K562 (cell line): ENCODE measurements around the gene SHLD1. TPM values are rescaled to one million over a fixed set of nuclear protein-coding genes. Genes with fewer than 3 reads are reported as not detected.

ENCODE experiments used
- ATAC-seq: fragments of 200-7000 bp; cut with Tn5 transposase; 3 replicates; pipeline ENCODE4 v1.9.1; 2020; ENCODE audit warnings: moderate library complexity
- BruUV-seq: library from RNA; stranded (reverse); fragments of 400-500 nt; replicated peaks from 2 replicates; lab custom pipeline; 2021; lab: Mats Ljungman, UMichigan
- CTCF ChIA-PET: fragments of 300-600 bp; formaldehyde crosslinking; extraction: SDS; loops from one replicate; lab custom pipeline; 2021; ENCODE audit warnings: low intra/inter-chr PET ratio; lab: Yijun Ruan, JAX
- POLR2A ChIA-PET: fragments of 300-600, 350-650 bp; sonication (Branson Sonifier 250); formaldehyde crosslinking; extraction: SDS; loops from one replicate; lab custom pipeline; 2021; ENCODE audit warnings: antibody characterized with exemption, inconsistent platforms; lab: Yijun Ruan, JAX
- DNase-seq, 4 experiments: peaks; one replicate each; pipeline versions ENCODE4 v3.0.0 to v3.0.0-alpha.2; 2011 to 2018; ENCODE audit warnings: low spot score in 3 of 4, mixed read lengths in 3 of 4; ENCODE audit errors: extremely low read depth in 1 of 4
- FAIRE-seq: peaks from 2 replicates; lab custom pipeline; 2011; peaks lifted over from hg19 to GRCh38; lab: Jason Lieb, UNC
- H2AFZ ChIP-seq: 2 replicates; pipeline ENCODE4 v1.6.0; 2011; ENCODE audit warnings: low read depth, low read length, control low read depth, inconsistent platforms
- H3K27ac ChIP-seq: fragments of 200-600 bp; 3 replicates; pipeline ENCODE4 v1.8.0; 2011; ENCODE audit warnings: low read depth, mild to moderate bottlenecking, control low read depth, inconsistent platforms, low read length, moderate library complexity, mixed read lengths; ENCODE audit errors: extremely low read depth
- H3K27me3 ChIP-seq, 2 experiments: fragments of 300-600 bp in 1 of 2; 2 replicates in 1 of 2; 3 replicates in 1 of 2; pipeline versions ENCODE4 v1.6.0 to v1.8.0; 2011; ENCODE audit warnings: inconsistent platforms in 2 of 2, low read length in 2 of 2, mild to moderate bottlenecking in 1 of 2, mixed read lengths in 1 of 2, moderate library complexity in 1 of 2; ENCODE audit not compliant: control insufficient read depth in 2 of 2, insufficient read depth in 2 of 2
- H3K36me3 ChIP-seq: fragments of 300-600 bp; 3 replicates; pipeline ENCODE4 v1.8.0; 2011; ENCODE audit warnings: mild to moderate bottlenecking, low read length, inconsistent platforms; ENCODE audit not compliant: control insufficient read depth, insufficient read depth
- H3K4me1 ChIP-seq, 2 experiments: fragments of 200-600 bp in 1 of 2; replicated peaks in 1 of 2; 2 replicates in 1 of 2; 3 replicates in 1 of 2; pipeline versions ENCODE4 v1.5.1 to v1.8.0; 2011; ENCODE audit warnings: inconsistent platforms in 2 of 2, low read length in 2 of 2, mild to moderate bottlenecking in 1 of 2, mixed read lengths in 1 of 2, moderate library complexity in 1 of 2; ENCODE audit not compliant: control insufficient read depth in 2 of 2, insufficient read depth in 2 of 2
- H3K4me2 ChIP-seq: 2 replicates; pipeline ENCODE4 v1.6.1; 2011; ENCODE audit warnings: low read length, control low read depth, inconsistent platforms, mixed read lengths; ENCODE audit not compliant: insufficient read depth
- H3K4me3 ChIP-seq: fragments of 200-600 bp; sonication (generic), shearing (Covaris generic); 2 replicates; pipeline ENCODE4 v1.5.1; 2016; ENCODE audit warnings: control low read depth, inconsistent platforms
- H3K79me2 ChIP-seq: fragments of 200-600 bp; 3 replicates; pipeline ENCODE4 v1.8.0; 2011; ENCODE audit warnings: low read length, inconsistent platforms; ENCODE audit not compliant: control insufficient read depth, insufficient read depth
- H3K9ac ChIP-seq, 2 experiments: 2 replicates each; pipeline versions ENCODE4 v1.6.0 to v1.6.1; 2011; ENCODE audit warnings: low read depth in 2 of 2, low read length in 2 of 2, control low read depth in 1 of 2, inconsistent platforms in 1 of 2, mild to moderate bottlenecking in 1 of 2, mixed read lengths in 1 of 2; ENCODE audit not compliant: insufficient read depth in 1 of 2
- H3K9me1 ChIP-seq: one replicate; pipeline ENCODE4 v1.6.0; 2011; ENCODE audit warnings: inconsistent platforms, mild to moderate bottlenecking, low read length, moderate library complexity; ENCODE audit not compliant: control insufficient read depth, insufficient read depth
- H3K9me3 ChIP-seq: replicated peaks from 2 replicates; pipeline ENCODE4 v1.5.1; 2011; ENCODE audit warnings: low read depth, low read length, inconsistent platforms; ENCODE audit not compliant: control insufficient read depth, insufficient read depth
- H4K20me1 ChIP-seq: replicated peaks from 2 replicates; pipeline ENCODE4 v1.6.1; 2011; ENCODE audit warnings: low read length, inconsistent platforms, mixed read lengths; ENCODE audit not compliant: control insufficient read depth, insufficient read depth
- ESRRA ChIP-seq: fragments of 450-650 bp; IDR thresholded peaks from 2 replicates; pipeline ENCODE4 v1.6.1; 2014; ENCODE audit warnings: low read depth, mild to moderate bottlenecking, moderate library complexity, borderline replicate concordance
- HDAC2 ChIP-seq: fragments of 450-650 bp; IDR thresholded peaks from 2 replicates; pipeline ENCODE4 v1.6.1; 2016; ENCODE audit warnings: mild to moderate bottlenecking
- HNRNPLL ChIP-seq: fragments of 200-400 bp; formaldehyde crosslinking; IDR thresholded peaks from 2 replicates; pipeline ENCODE4 v1.6.1; 2017; ENCODE audit warnings: low read length, low read depth, mild to moderate bottlenecking; ENCODE audit not compliant: poor library complexity, severe bottlenecking
- IRF2 ChIP-seq: sonication (generic); formaldehyde crosslinking; IDR thresholded peaks from 2 replicates; pipeline ENCODE4 v1.8.1; 2022; ENCODE audit warnings: mild to moderate bottlenecking, missing genetic modification reagents
- MAZ ChIP-seq, 2 experiments: fragments of 450-650 bp in 1 of 2; sonication (generic) in 1 of 2; formaldehyde crosslinking; IDR thresholded peaks in 1 of 2; conservative IDR thresholded peaks in 1 of 2; 2 replicates each; pipeline versions ENCODE4 v1.4.0 to v1.5.0; 2020; ENCODE audit warnings: mild to moderate bottlenecking in 1 of 2, missing genetic modification reagents in 1 of 2
- MCM2 ChIP-seq: fragments of 450-650 bp; IDR thresholded peaks from 2 replicates; pipeline ENCODE4 v1.6.1; 2017; ENCODE audit warnings: low read depth, mild to moderate bottlenecking
- MTF1 ChIP-seq: fragments of 250-450 bp; sonication (Bioruptor Pico); IDR thresholded peaks from 2 replicates; pipeline ENCODE4 v1.9.0; 2021; ENCODE audit warnings: moderate library complexity, mild to moderate bottlenecking, inconsistent platforms, borderline replicate concordance
- RBM15 ChIP-seq: fragments of 200-400 bp; formaldehyde crosslinking; IDR thresholded peaks from 2 replicates; pipeline ENCODE4 v1.6.1; 2018; ENCODE audit warnings: mild to moderate bottlenecking, low read length, moderate library complexity; ENCODE audit not compliant: insufficient read depth
- TBP ChIP-seq: optimal IDR thresholded peaks from 2 replicates; pipeline ENCODE3; 2011; ENCODE audit warnings: low read depth, low read length, improper control_type of control experiment
- XRCC3 ChIP-seq: fragments of 450-650 bp; IDR thresholded peaks from 2 replicates; pipeline ENCODE4 v1.6.1; 2017; ENCODE audit warnings: mild to moderate bottlenecking, moderate library complexity
- ZC3H11A ChIP-seq: IDR thresholded peaks from 2 replicates; pipeline ENCODE4 v1.6.1; 2012; ENCODE audit warnings: low read depth, low read length, improper control_type of control experiment
- WGBS: fragments of 100-300 bp; shearing (Covaris generic); methylation state at CpG from one replicate; pipeline ENCODE4 v1.1.6; 2016; ENCODE audit warnings: low coverage, mixed read lengths; ENCODE audit not compliant: insufficient coverage; ENCODE audit errors: missing lambda C conversion rate; 5-methylcytosine and 5-hydroxymethylcytosine counted together
- in situ Hi-C: fragments of 300-500 bp; cut with MboI; formaldehyde crosslinking; loops from 4 replicates; pipeline ENCODE4 v1.15.0; 2018; ENCODE audit warnings: inconsistent platforms, mixed read lengths
- intact Hi-C: fragments of 100-400 bp; cut with micrococcal nuclease; formaldehyde crosslinking; loops from 2 replicates; pipeline ENCODE4 v1.14.2; 2022
- polyA plus RNA-seq, 8 experiments: library from polyadenylated mRNA; depleted of rRNA in 4 of 8; stranded (reverse) in 5 of 8; unstranded in 3 of 8; fragments of >200 nt; fragmentation: Nextera tagmentation in 2 of 8; fragmentation: Illumina TruSeq in 1 of 8; extraction: Ambion mirVana in 2 of 8; extraction: Trizol in 1 of 8; gene quantifications; 2 replicates each; pipeline versions ENCODE4 v1.2.1 to v1.2.3, GENCODE V29; 2011 to 2014; ENCODE audit warnings: inconsistent platforms in 1 of 8, missing spikeins in 1 of 8
- total RNA-seq, 7 experiments: library from RNA; depleted of rRNA in 6 of 7; stranded (reverse); fragments of >200 nt in 6 of 7; fragmentation: Illumina TruSeq in 2 of 7; extraction: Trizol in 2 of 7; gene quantifications; 2 replicates each; pipeline versions ENCODE4 v1.2.1 to v1.2.3, GENCODE V29; 2011 to 2021; ENCODE audit warnings: low replicate concordance in 1 of 7
- TF ChIP-seq, protein P1 (sequence below): fragments of 250-450 bp; sonication (Bioruptor Pico); IDR thresholded peaks from 2 replicates; pipeline ENCODE4 v1.8.0; 2022; ENCODE audit warnings: inconsistent platforms

SHLD1 gene
- total and polyA plus RNA-seq, 9 of the 15 experiments (the other 6 are each of a cell fraction or from before 2014, with no cell fraction given) = 3.7 to 21.6 (median 8.2) TPM

DNA sequence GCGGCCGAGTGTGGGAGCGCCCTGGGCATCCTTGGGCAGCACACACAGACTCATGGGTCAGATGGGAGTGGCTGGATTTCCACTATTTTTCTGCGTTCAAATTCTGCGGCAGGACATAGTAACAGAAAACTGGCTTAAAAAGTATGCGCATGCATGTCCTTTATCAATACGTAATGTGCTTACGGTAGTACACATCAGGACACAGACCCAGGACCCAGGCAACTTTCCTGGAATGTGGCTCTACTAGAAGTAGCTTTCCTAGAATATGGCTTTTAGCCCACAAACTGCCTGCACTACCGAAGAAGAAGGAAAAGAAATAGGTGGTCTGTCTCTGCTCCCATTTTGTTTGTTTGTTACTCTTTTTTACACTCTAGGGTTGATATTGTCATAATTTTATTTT lies 43.4 kb upstream of the SHLD1 start:
- Histone ChIP-seq H3K9me3 (no peaks in the 10 kb centered on the region), H3K4me3 (no peak overlapping the region), H3K4me2 (peak overlapping the region; percentile 49; the same call in 1 of the 2 replicates), H3K79me2 (no peaks in the 10 kb centered on the region), H3K4me1 (peaks cover 2 to 15% of the 10 kb centered on the region in 2 experiments; a peak in 2 of 5 replicates), H3K27ac (no peak overlapping the region), H4K20me1 (no peaks in the 10 kb centered on the region), H3K9me1 (no peaks in the 10 kb centered on the region), H3K9ac (0 out of 4 replicates have a peak overlapping the region, but pooled peaks of 1 of the 2 experiments have one; percentile 37), H3K36me3 (no peaks in the 10 kb centered on the region), H2AFZ (peak overlapping the region; percentile 82), H3K27me3 (no peaks in the 10 kb centered on the region)
- BruUV-seq = no TSS peak
- CTCF ChIA-PET = no interaction called here
- FAIRE-seq = no peak
- DNase-seq = peak in 1 of 4 experiments; percentile 9
- in situ Hi-C loops = no loop called here
- TF ChIP-seq TBP (no peak), HNRNPLL (peak; percentile 51)
- POLR2A ChIA-PET = no interaction called here
- WGBS = 15% methylated on average over 7 of the region's 9 CpGs
- no peak; the same call in 1 of the 3 replicates for ATAC-seq
- intact Hi-C loops = loop anchor here (10.0 kb wide), 1 partner anchor 78 kb away; no protein-coding TSS in a partner anchor

DNA sequence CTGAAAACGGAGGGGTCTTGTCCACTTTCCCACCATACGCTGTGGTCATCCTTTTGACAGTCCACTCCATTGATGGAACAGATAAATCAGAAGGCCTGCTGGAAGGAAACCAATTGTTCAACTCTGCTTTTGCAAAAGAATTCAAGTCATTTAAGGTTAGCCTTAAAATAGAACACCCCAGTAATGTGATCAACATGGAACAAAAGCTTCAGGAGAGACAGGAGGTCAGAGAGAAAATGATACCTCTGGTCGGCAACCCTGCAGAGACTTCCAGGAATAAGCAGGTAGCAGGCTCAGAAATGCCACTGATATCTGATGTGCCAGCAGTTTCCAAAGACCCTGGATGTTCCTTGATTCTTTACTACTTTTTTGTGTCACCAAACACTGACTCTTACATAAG lies 39.6 kb upstream of the SHLD1 start:
- CTCF ChIA-PET = no interaction called here
- ATAC-seq (no peak), DNase-seq (no peak)

More for the DNA sequence above, 39.6 kb upstream of the SHLD1 start:
- Histone ChIP-seq H3K9ac (no peak overlapping the region), H4K20me1 (no peaks in the 10 kb centered on the region), H3K4me1 (peaks cover 2 to 20% of the 10 kb centered on the region in 2 experiments; a peak in 3 of 5 replicates), H3K4me2 (no peak overlapping the region), H3K4me3 (no peak overlapping the region), H3K9me1 (no peaks in the 10 kb centered on the region), H3K27me3 (no peaks in the 10 kb centered on the region), H3K9me3 (no peaks in the 10 kb centered on the region), H3K79me2 (no peaks in the 10 kb centered on the region), H3K36me3 (no peaks in the 10 kb centered on the region), H3K27ac (no peak overlapping the region), H2AFZ (no peak overlapping the region)
- in situ Hi-C loops (no loop called here), intact Hi-C loops (no loop called here)
- POLR2A ChIA-PET = no interaction called here
- no TSS peak for BruUV-seq
- no peak for TF ChIP-seq MTF1 (CRISPR knock-in tag)
- TF ChIP-seq MCM2 = no peak
- no peak for TF ChIP-seq ZC3H11A
- no peak for TF ChIP-seq MAZ (CRISPR knock-in tag; conservative IDR thresholded peaks at IDR 0.05 in 1 of 2, IDR thresholded peaks at IDR 0.05 in 1 of 2)
- TF ChIP-seq IRF2 = no peak
- TF ChIP-seq, protein P1, sequence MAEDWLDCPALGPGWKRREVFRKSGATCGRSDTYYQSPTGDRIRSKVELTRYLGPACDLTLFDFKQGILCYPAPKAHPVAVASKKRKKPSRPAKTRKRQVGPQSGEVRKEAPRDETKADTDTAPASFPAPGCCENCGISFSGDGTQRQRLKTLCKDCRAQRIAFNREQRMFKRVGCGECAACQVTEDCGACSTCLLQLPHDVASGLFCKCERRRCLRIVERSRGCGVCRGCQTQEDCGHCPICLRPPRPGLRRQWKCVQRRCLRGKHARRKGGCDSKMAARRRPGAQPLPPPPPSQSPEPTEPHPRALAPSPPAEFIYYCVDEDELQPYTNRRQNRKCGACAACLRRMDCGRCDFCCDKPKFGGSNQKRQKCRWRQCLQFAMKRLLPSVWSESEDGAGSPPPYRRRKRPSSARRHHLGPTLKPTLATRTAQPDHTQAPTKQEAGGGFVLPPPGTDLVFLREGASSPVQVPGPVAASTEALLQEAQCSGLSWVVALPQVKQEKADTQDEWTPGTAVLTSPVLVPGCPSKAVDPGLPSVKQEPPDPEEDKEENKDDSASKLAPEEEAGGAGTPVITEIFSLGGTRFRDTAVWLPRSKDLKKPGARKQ (CRISPR knock-in tag) = no peak
- no peak for TF ChIP-seq ESRRA
- no peak for TF ChIP-seq XRCC3
- TF ChIP-seq RBM15 = no peak
- TF ChIP-seq HDAC2 = no peak
- no peak for FAIRE-seq
- 7% methylated on average over 2 of the region's 3 CpGs for WGBS
